CD4-positive, alpha-beta memory T cell (primary cell): ENCODE data around the gene ARL15. TPM values are rescaled to one million over a fixed set of nuclear protein-coding genes. Genes with fewer than 3 reads are reported as not detected.
"Not testable (repeated sequence)": the region's sequence is repeated elsewhere in the genome, so short reads cannot be mapped to it uniquely, and the experiment has no call there.

ENCODE experiments used
- CTCF ChIA-PET: fragments of 350-600 bp; sonication (Branson Sonifier 250); formaldehyde crosslinking; loops from one replicate; lab custom pipeline; 2021; ENCODE audit warnings: inconsistent platforms; ENCODE audit not compliant: partially characterized antibody; lab: Charles Lee
- POLR2A ChIA-PET: fragments of 350-600 bp; sonication (Branson Sonifier 250); formaldehyde crosslinking; loops from one replicate; lab custom pipeline; 2021; ENCODE audit not compliant: partially characterized antibody; lab: Charles Lee
- DNase-seq, 5 donors: peaks; one replicate each; pipeline versions ENCODE4 v3.0.0 to v3.0.0-alpha.2; 2020 to 2022; ENCODE audit warnings: mixed read lengths in 1 of 5
- H3K27ac ChIP-seq: one replicate; pipeline ENCODE4 v1.7.0; 2013; ENCODE audit warnings: low read depth, low read length
- H3K27me3 ChIP-seq: 2 replicates; pipeline ENCODE4 v1.7.0; 2013; ENCODE audit warnings: mild to moderate bottlenecking, low read length, moderate library complexity; ENCODE audit not compliant: insufficient read depth
- H3K36me3 ChIP-seq: 2 replicates; pipeline ENCODE4 v1.7.0; 2013; ENCODE audit warnings: mild to moderate bottlenecking, low read length, moderate library complexity; ENCODE audit not compliant: insufficient read depth
- H3K4me1 ChIP-seq: 2 replicates; pipeline ENCODE4 v1.7.0; 2013; ENCODE audit warnings: mild to moderate bottlenecking, low read length, moderate library complexity; ENCODE audit not compliant: insufficient read depth
- H3K4me3 ChIP-seq, 2 donors: one replicate each; pipeline ENCODE4 v1.7.0; 2013; ENCODE audit warnings: low read length in 2 of 2, mild to moderate bottlenecking in 1 of 2
- H3K9me3 ChIP-seq, 2 donors: one replicate each; pipeline ENCODE4 v1.7.0; 2013; ENCODE audit warnings: low read length in 2 of 2, control low read depth in 1 of 2; ENCODE audit not compliant: control insufficient read depth in 1 of 2
- H3K27ac Mint-ChIP-seq, 7 donors: one replicate each; pipeline ENCODE4 v1.8.0; 2020 to 2021; ENCODE audit warnings: mixed read lengths in 7 of 7, mild to moderate bottlenecking in 6 of 7, inconsistent platforms in 3 of 7, moderate library complexity in 3 of 7
- H3K27me3 Mint-ChIP-seq, 2 donors: one replicate each; pipeline ENCODE4 v1.8.0; 2020 to 2021; ENCODE audit warnings: mixed read lengths in 2 of 2
- H3K36me3 Mint-ChIP-seq, 2 donors: one replicate each; pipeline ENCODE4 v1.8.0; 2020 to 2021; ENCODE audit warnings: mixed read lengths in 2 of 2, inconsistent platforms in 1 of 2, mild to moderate bottlenecking in 1 of 2
- H3K4me1 Mint-ChIP-seq, 4 donors: one replicate each; pipeline ENCODE4 v1.8.0; 2020 to 2021; ENCODE audit warnings: mixed read lengths in 4 of 4, mild to moderate bottlenecking in 1 of 4
- H3K4me3 Mint-ChIP-seq, 8 donors: one replicate each; pipeline ENCODE4 v1.8.0; 2020 to 2021; ENCODE audit warnings: mixed read lengths in 8 of 8, mild to moderate bottlenecking in 7 of 8, moderate library complexity in 6 of 8, inconsistent platforms in 3 of 8
- H3K9me3 Mint-ChIP-seq, 8 donors: one replicate each; pipeline ENCODE4 v1.8.0; 2020 to 2021; ENCODE audit warnings: mixed read lengths in 8 of 8, mild to moderate bottlenecking in 5 of 8, inconsistent platforms in 3 of 8, moderate library complexity in 1 of 8
- intact Hi-C: fragments of 100-400 bp; cut with micrococcal nuclease; formaldehyde crosslinking; loops from one replicate; pipeline ENCODE4 v1.15.1; 2023
- polyA plus RNA-seq, 2 donors: library from polyadenylated mRNA; unstranded; fragments of 300-500 nt; fragmentation: Illumina TruSeq; gene quantifications; one replicate each; pipeline ENCODE4 v1.2.3, GENCODE V29; 2021
- total RNA-seq, 2 experiments: library from RNA; stranded (reverse); gene quantifications; one replicate each; pipeline ENCODE4 v1.2.3, GENCODE V29; 2021

The ARL15 gene
- total and polyA plus RNA-seq, 4 experiments from 2014 or later: 14.0 to 29.8 (median 14.7) TPM

DNA sequence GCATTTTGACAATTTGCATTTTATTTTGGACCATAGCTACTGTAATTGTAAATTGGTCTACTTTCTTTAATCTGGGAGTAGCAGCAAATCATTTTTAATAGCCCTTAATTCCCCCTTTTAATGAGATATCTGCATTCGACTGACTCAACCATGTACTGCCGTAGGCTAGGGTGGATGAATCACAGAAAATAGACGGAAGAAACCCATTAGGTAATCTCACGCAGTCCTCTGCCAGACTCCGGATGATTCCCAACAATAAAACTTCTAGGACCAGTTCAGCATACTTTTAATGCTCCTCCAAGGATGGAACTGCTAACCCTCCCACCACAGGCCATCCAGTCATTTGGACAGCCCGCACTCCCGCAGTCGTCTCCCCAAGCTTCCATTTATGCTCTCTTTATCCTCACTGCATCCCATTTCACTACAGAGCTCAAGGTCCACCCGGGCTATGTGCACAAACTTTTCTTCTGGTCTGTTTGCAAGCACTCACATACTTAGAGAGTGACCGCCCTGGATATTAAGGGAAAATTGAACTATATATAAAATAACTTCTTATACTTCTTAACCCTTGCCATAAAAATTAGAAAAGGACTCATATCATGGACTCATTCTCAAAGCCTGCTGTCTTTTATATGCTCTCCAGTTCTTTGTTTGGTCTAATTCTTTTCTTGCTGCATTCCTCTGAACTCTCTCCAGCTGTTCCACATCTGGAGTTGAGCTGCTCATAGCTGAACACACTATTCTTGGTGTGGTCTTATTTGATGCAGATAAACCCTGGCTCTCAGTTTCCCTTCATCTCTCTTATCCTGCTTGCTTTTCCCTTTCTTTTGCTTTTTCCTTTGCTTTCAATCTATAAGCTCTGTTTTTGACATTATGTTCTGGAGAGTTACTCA is 326.6 kb downstream of the ARL15 start:
- no peaks in the 10 kb centered on the region for H3K36me3 ChIP-seq
- H3K9me3 Mint-ChIP-seq: peaks cover 0 to 16% (median 3%) of the 10 kb centered on the region in 8 donors
- no peak overlapping the region for H3K27ac Mint-ChIP-seq
- no peak for DNase-seq
- no peaks in the 10 kb centered on the region for H3K27me3 Mint-ChIP-seq
- H3K27me3 ChIP-seq: no peaks in the 10 kb centered on the region
- peaks cover 0 to 4% (median 0%) of the 10 kb centered on the region in 4 donors for H3K4me1 Mint-ChIP-seq
- no peak overlapping the region for H3K27ac ChIP-seq
- ChIA-PET CTCF (no interaction called here), POLR2A (no interaction called here)
- no peaks in the 10 kb centered on the region for H3K9me3 ChIP-seq
- no peaks in the 10 kb centered on the region for H3K4me1 ChIP-seq
- peaks cover 13 to 61% of the 10 kb centered on the region in 2 donors for H3K36me3 Mint-ChIP-seq
- no peak overlapping the region for H3K4me3 Mint-ChIP-seq
- intact Hi-C loops: no loop called here
- H3K4me3 ChIP-seq: no peak overlapping the region

GRCh38 chr5:53982319-53982718 is 328.1 kb downstream of the ARL15 start:
- H3K4me3 Mint-ChIP-seq, H3K36me3 ChIP-seq, H3K4me1 Mint-ChIP-seq, H3K27me3 Mint-ChIP-seq, H3K27ac ChIP-seq, POLR2A ChIA-PET, H3K9me3 ChIP-seq, H3K4me1 ChIP-seq, H3K27ac Mint-ChIP-seq, CTCF ChIA-PET, DNase-seq, H3K27me3 ChIP-seq, H3K4me3 ChIP-seq, intact Hi-C loops: not testable (repeated sequence)
- Mint-ChIP-seq H3K36me3 (peaks cover 15 to 57% of the 10 kb centered on the region in 2 donors), H3K9me3 (peaks cover 0 to 16% (median 3%) of the 10 kb centered on the region in 8 donors)

- intact Hi-C loops: no loop called here
- H3K27ac Mint-ChIP-seq: no peak overlapping the region
- no peaks in the 10 kb centered on the region for H3K27me3 ChIP-seq
- H3K27me3 Mint-ChIP-seq: no peaks in the 10 kb centered on the region
- H3K36me3 Mint-ChIP-seq: peaks cover 26 to 55% of the 10 kb centered on the region in 2 donors
- H3K4me3 ChIP-seq: no peak overlapping the region
- H3K4me1 Mint-ChIP-seq: peaks cover 0 to 4% (median 0%) of the 10 kb centered on the region in 4 donors
- no peaks in the 10 kb centered on the region for H3K36me3 ChIP-seq
- H3K9me3 Mint-ChIP-seq: peaks cover 0 to 12% (median 3%) of the 10 kb centered on the region in 8 donors
- no peaks in the 10 kb centered on the region for H3K9me3 ChIP-seq
- ChIA-PET POLR2A (no interaction called here), CTCF (no interaction called here)
- H3K4me1 ChIP-seq: no peaks in the 10 kb centered on the region
- no peak overlapping the region for H3K4me3 Mint-ChIP-seq
- DNase-seq: no peak
- H3K27ac ChIP-seq: no peak overlapping the region
These were observed 330.3 kb downstream of the ARL15 start for GRCh38 chr5:53980061-53980460.

- no peak for DNase-seq
- Mint-ChIP-seq H3K27ac (no peak overlapping the region), H3K27me3 (no peaks in the 10 kb centered on the region), H3K4me3 (no peak overlapping the region), H3K9me3 (no peaks in the 10 kb centered on the region), H3K36me3 (peaks cover 16 to 40% of the 10 kb centered on the region in 2 donors), H3K4me1 (no peaks in the 10 kb centered on the region)
- intact Hi-C loops: no loop called here
- ChIA-PET POLR2A (no interaction called here), CTCF (no interaction called here)
- Histone ChIP-seq H3K4me1 (no peaks in the 10 kb centered on the region), H3K9me3 (no peaks in the 10 kb centered on the region), H3K27ac (no peak overlapping the region), H3K4me3 (no peak overlapping the region), H3K27me3 (no peaks in the 10 kb centered on the region), H3K36me3 (no peaks in the 10 kb centered on the region)
These were observed 336.4 kb downstream of the ARL15 start for GRCh38 chr5:53974021-53974420.

DNA sequence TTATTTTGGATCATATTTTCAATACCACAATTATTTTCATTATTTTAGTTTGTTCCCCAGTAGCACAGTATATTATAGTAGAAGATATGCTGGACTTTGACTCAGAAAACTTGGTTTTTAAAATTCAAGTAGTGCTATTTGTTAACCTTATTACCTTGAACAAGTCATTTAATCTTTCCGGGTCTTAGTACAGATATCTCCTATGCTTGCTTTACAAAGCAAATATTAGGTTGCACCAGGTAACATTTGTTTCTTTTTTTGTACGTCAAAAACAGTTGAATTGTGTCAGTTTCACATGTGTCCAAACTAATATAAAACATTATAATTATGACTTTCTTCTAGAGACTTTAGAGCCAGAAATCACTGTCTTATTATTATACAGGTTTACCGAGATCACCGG is 338.1 kb downstream of the ARL15 start:
- Mint-ChIP-seq H3K9me3 (no peaks in the 10 kb centered on the region), H3K27ac (no peak overlapping the region), H3K4me3 (no peak overlapping the region), H3K4me1 (no peaks in the 10 kb centered on the region), H3K27me3 (no peaks in the 10 kb centered on the region), H3K36me3 (peaks cover 21 to 44% of the 10 kb centered on the region in 2 donors)
- no peak for DNase-seq
- no peaks in the 10 kb centered on the region for H3K27me3 ChIP-seq
- no peak overlapping the region for H3K27ac ChIP-seq
- intact Hi-C loops: no loop called here
- no peaks in the 10 kb centered on the region for H3K36me3 ChIP-seq
- ChIA-PET CTCF (no interaction called here), POLR2A (no interaction called here)
- no peaks in the 10 kb centered on the region for H3K9me3 ChIP-seq
- H3K4me3 ChIP-seq: no peak overlapping the region
- H3K4me1 ChIP-seq: no peaks in the 10 kb centered on the region

GRCh38 chr5:53971551-53971950 is 338.8 kb downstream of the ARL15 start:
- H3K9me3 Mint-ChIP-seq: no peaks in the 10 kb centered on the region
- H3K36me3 Mint-ChIP-seq: peaks cover 22 to 47% of the 10 kb centered on the region in 2 donors
- no peak for DNase-seq

DNA sequence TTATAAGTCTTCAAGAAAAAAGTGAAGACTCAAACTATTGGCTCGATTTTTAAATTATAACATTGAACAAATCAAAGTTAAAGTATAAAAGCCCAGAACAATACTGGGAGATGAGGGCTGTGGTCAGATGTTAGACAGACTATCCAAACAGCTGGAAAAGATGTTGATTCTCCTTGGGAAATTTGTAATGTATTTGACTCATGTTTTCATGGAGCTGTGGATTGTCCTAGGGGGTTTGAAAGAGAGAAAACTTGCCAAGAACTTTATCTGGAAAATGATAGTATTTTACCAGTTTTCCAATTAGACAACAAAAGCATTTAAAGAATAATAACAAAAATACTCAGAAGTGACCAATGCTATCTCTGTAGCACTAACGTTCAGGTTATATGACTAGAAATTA is 339.2 kb downstream of the ARL15 start:
- no peak overlapping the region for H3K4me3 Mint-ChIP-seq
- H3K9me3 ChIP-seq: no peaks in the 10 kb centered on the region
- no peaks in the 10 kb centered on the region for H3K27me3 Mint-ChIP-seq
- intact Hi-C loops: no loop called here
- H3K4me1 Mint-ChIP-seq: no peaks in the 10 kb centered on the region
- H3K27me3 ChIP-seq: no peaks in the 10 kb centered on the region
- H3K27ac ChIP-seq: no peak overlapping the region
- no peak for DNase-seq
- CTCF ChIA-PET: no interaction called here
- no peak overlapping the region for H3K4me3 ChIP-seq
- H3K36me3 ChIP-seq: no peaks in the 10 kb centered on the region
- POLR2A ChIA-PET: no interaction called here
- no peaks in the 10 kb centered on the region for H3K4me1 ChIP-seq
- no peak overlapping the region for H3K27ac Mint-ChIP-seq
- no peaks in the 10 kb centered on the region for H3K9me3 Mint-ChIP-seq
- H3K36me3 Mint-ChIP-seq: peaks cover 22 to 47% of the 10 kb centered on the region in 2 donors

More at GRCh38 chr5:53971551-53971950, 338.8 kb downstream of the ARL15 start:
- Histone ChIP-seq H3K9me3 (no peaks in the 10 kb centered on the region), H3K27me3 (no peaks in the 10 kb centered on the region), H3K36me3 (no peaks in the 10 kb centered on the region), H3K27ac (no peak overlapping the region), H3K4me1 (no peaks in the 10 kb centered on the region), H3K4me3 (no peak overlapping the region)
- intact Hi-C loops: no loop called here
- ChIA-PET CTCF (no interaction called here), POLR2A (no interaction called here)
- H3K4me1 Mint-ChIP-seq: no peaks in the 10 kb centered on the region
- H3K4me3 Mint-ChIP-seq: no peak overlapping the region
- no peak overlapping the region for H3K27ac Mint-ChIP-seq
- H3K27me3 Mint-ChIP-seq: no peaks in the 10 kb centered on the region
